Measurements from ENCODE around the gene PLXND1.
"Not testable (repeated sequence)": the region's sequence is repeated elsewhere in the genome, so short reads cannot be mapped to it uniquely, and the experiment has no call there.

PLXND1 gene

GRCh38 chr3:129606636-129607390 lies at the start of gene PLXND1:
PLXND1 (minus strand) TSS chr3:129606676; CDS start chr3:129606639, 37 bp downstream.
- peak; percentile 37 for DNase-seq

GRCh38 chr3:129655291-129655700 lies 48.8 kb upstream of the PLXND1 start:
- DNase-seq = no peak

GRCh38 chr3:129654131-129654530 lies 47.7 kb upstream of the PLXND1 start:
- no peak for DNase-seq

- no peak for DNase-seq
These were observed 46.5 kb upstream of the PLXND1 start for GRCh38 chr3:129653019-129653418.

GRCh38 chr3:129651435-129652202 lies 45.1 kb upstream of the PLXND1 start:
- DNase-seq = no peak

- DNase-seq = peak; percentile 49
These were observed 43.9 kb upstream of the PLXND1 start for GRCh38 chr3:129650256-129650872.

- no peak for DNase-seq
These were observed 41.9 kb upstream of the PLXND1 start for GRCh38 chr3:129648391-129648790.

GRCh38 chr3:129645286-129645685 lies 38.8 kb upstream of the PLXND1 start:
- no peak for DNase-seq

- no peak for DNase-seq
These were observed 38.4 kb upstream of the PLXND1 start for GRCh38 chr3:129644836-129645235.

GRCh38 chr3:129641567-129642260 lies 35.2 kb upstream of the PLXND1 start:
- not testable (repeated sequence) for DNase-seq

GRCh38 chr3:129640985-129641384 lies 34.5 kb upstream of the PLXND1 start:
- DNase-seq = not testable (repeated sequence)

- DNase-seq = no peak
These were observed 32.0 kb upstream of the PLXND1 start for GRCh38 chr3:129638481-129638880.

- no peak for DNase-seq
These were observed 29.6 kb upstream of the PLXND1 start for GRCh38 chr3:129636082-129636481.

- DNase-seq = no peak
These were observed 29.2 kb upstream of the PLXND1 start for GRCh38 chr3:129635656-129636055.

GRCh38 chr3:129633751-129634481 lies 27.4 kb upstream of the PLXND1 start:
- DNase-seq = no peak

- DNase-seq = no peak
These were observed 26.5 kb upstream of the PLXND1 start for GRCh38 chr3:129632977-129633376.

GRCh38 chr3:129632556-129632955 lies 26.1 kb upstream of the PLXND1 start:
- DNase-seq = no peak

GRCh38 chr3:129632056-129632455 lies 25.6 kb upstream of the PLXND1 start:
- no peak for DNase-seq

- no peak for DNase-seq
These were observed 22.5 kb upstream of the PLXND1 start for GRCh38 chr3:129629011-129629410.

- DNase-seq = no peak
These were observed 21.7 kb upstream of the PLXND1 start for GRCh38 chr3:129628169-129628522.

- DNase-seq = peak; percentile 65
These were observed 21.1 kb upstream of the PLXND1 start for GRCh38 chr3:129627350-129628168.

Data from activated CD4-positive, alpha-beta T cell treated with anti-CD3 and anti-CD28 coated beads, Interleukin-2, amount 50 U/mL, for 1 hour (primary cell).